Ishikawa (cell line): ENCODE measurements around the gene CLIC4.
A peak's percentile ranks its signal among the peaks of the same experiment; 100 is the strongest.

Experiments
- CEBPB ChIP-seq: IDR thresholded peaks from 2 replicates; pipeline ENCODE4 v1.6.1; 2012
- CREB1 ChIP-seq: IDR thresholded peaks from 2 replicates; pipeline ENCODE4 v1.6.1; 2012; ENCODE audit warnings: low read depth
- EGR1 ChIP-seq: IDR thresholded peaks from 2 replicates; pipeline ENCODE4 v1.6.1; 2012
- EP300 ChIP-seq: IDR thresholded peaks from 2 replicates; pipeline ENCODE4 v1.6.1; 2012; ENCODE audit warnings: borderline replicate concordance
- FOXM1 ChIP-seq: IDR thresholded peaks from 2 replicates; pipeline ENCODE4 v1.6.1; 2012; ENCODE audit warnings: low read depth, borderline replicate concordance
- RAD21 ChIP-seq: IDR thresholded peaks from 2 replicates; pipeline ENCODE4 v1.6.1; 2012; ENCODE audit warnings: low read depth
- TAF1 ChIP-seq: IDR thresholded peaks from 2 replicates; pipeline ENCODE4 v1.6.1; 2012; ENCODE audit warnings: low read depth, mild to moderate bottlenecking
- TCF12 ChIP-seq: IDR thresholded peaks from 2 replicates; pipeline ENCODE4 v1.6.1; 2012; ENCODE audit warnings: low read depth
- TEAD4 ChIP-seq: IDR thresholded peaks from 2 replicates; pipeline ENCODE4 v1.6.1; 2012
- YY1 ChIP-seq: IDR thresholded peaks from 2 replicates; pipeline ENCODE4 v1.6.1; 2012; ENCODE audit warnings: low read depth
- TF ChIP-seq, protein P1 (sequence below): IDR thresholded peaks from 2 replicates; pipeline ENCODE4 v1.6.1; 2012
- TF ChIP-seq, protein P2 (sequence below): IDR thresholded peaks from 2 replicates; pipeline ENCODE4 v1.6.1; 2012; ENCODE audit warnings: low read depth, mild to moderate bottlenecking
- TF ChIP-seq, protein P3 (sequence below): IDR thresholded peaks from 2 replicates; pipeline ENCODE4 v1.6.1; 2012

DNA sequence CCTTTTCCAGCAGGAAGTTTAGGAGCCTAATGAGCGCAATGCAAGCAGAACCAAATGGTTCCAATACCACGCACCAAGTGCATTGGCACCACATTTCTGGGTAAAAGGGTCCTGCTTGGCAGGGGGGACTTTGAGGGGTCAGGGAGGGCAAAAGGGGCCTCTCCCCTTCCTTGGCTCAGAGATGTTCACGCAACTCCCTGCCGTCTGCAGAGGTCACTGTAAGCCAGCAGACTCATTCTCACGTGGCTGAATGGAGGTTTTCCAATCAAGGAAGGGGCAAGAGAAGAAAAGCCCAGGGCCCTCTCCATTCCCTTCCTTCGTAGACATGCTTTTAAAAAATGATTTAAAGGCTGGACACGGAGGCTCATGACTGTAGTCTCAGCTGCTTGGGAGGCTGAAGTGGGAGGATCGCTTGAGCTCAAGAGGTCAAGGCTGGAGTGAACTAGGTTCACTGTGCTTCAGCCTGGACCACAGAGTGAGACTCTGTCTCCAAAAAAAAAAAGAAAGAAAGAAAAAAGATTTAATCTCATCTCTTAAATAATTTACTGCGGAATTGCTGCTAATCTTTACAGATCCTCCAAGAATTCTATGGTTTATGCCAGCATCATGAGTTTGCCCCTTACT lies 104.5 kb downstream of the CLIC4 start:
- TF ChIP-seq, protein P1, sequence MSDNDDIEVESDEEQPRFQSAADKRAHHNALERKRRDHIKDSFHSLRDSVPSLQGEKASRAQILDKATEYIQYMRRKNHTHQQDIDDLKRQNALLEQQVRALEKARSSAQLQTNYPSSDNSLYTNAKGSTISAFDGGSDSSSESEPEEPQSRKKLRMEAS = no peak
- TF ChIP-seq CREB1 = no peak
- no peak for TF ChIP-seq TAF1
- no peak for TF ChIP-seq EP300
- no peak for TF ChIP-seq CEBPB
- TF ChIP-seq RAD21 = peak; percentile 57
- no peak for TF ChIP-seq EGR1
- TF ChIP-seq FOXM1 = no peak
- no peak for TF ChIP-seq TEAD4
- TF ChIP-seq, protein P2, sequence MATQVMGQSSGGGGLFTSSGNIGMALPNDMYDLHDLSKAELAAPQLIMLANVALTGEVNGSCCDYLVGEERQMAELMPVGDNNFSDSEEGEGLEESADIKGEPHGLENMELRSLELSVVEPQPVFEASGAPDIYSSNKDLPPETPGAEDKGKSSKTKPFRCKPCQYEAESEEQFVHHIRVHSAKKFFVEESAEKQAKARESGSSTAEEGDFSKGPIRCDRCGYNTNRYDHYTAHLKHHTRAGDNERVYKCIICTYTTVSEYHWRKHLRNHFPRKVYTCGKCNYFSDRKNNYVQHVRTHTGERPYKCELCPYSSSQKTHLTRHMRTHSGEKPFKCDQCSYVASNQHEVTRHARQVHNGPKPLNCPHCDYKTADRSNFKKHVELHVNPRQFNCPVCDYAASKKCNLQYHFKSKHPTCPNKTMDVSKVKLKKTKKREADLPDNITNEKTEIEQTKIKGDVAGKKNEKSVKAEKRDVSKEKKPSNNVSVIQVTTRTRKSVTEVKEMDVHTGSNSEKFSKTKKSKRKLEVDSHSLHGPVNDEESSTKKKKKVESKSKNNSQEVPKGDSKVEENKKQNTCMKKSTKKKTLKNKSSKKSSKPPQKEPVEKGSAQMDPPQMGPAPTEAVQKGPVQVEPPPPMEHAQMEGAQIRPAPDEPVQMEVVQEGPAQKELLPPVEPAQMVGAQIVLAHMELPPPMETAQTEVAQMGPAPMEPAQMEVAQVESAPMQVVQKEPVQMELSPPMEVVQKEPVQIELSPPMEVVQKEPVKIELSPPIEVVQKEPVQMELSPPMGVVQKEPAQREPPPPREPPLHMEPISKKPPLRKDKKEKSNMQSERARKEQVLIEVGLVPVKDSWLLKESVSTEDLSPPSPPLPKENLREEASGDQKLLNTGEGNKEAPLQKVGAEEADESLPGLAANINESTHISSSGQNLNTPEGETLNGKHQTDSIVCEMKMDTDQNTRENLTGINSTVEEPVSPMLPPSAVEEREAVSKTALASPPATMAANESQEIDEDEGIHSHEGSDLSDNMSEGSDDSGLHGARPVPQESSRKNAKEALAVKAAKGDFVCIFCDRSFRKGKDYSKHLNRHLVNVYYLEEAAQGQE = no peak
- TF ChIP-seq, protein P3, sequence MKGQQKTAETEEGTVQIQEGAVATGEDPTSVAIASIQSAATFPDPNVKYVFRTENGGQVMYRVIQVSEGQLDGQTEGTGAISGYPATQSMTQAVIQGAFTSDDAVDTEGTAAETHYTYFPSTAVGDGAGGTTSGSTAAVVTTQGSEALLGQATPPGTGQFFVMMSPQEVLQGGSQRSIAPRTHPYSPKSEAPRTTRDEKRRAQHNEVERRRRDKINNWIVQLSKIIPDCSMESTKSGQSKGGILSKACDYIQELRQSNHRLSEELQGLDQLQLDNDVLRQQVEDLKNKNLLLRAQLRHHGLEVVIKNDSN = no peak
- TF ChIP-seq YY1 = no peak
- no peak for TF ChIP-seq TCF12
